ENCODE results near the gene PLA2G2D. TPM values are rescaled to one million over a fixed set of nuclear protein-coding genes. Genes with fewer than 3 reads are reported as not detected.
A peak's percentile ranks its signal among the peaks of the same experiment; 100 is the strongest.

The PLA2G2D gene
- total RNA-seq, 1 donor, result under 0.01 TPM

DNA sequence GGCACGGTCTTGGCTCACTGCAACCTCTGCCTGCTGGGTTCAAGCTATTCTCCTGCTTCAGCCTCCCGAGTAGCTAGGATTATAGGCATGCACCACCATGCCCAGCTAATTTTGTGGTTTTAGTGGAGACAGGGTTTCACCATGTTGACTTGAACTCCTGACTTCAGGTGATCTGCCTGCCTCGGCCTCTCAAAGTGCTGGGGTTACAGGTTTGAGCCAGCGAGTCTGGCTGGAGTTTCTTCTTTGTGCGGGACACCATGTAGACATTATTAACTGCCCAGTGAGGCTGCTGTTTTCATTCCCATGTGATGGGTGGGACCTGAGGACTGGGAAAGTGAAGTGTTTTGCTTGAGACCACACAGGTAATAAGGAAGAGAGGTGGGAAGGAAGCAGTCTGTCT, 26.0 kb downstream of the PLA2G2D start:
- no peak for DNase-seq (ENCODE audit: low read depth in 2 of 3, low spot score in 2 of 3)

GRCh38 chr1:20090641-20091040, 28.7 kb downstream of the PLA2G2D start:
- no peak for DNase-seq (ENCODE audit: low read depth in 2 of 3, low spot score in 2 of 3)

DNA sequence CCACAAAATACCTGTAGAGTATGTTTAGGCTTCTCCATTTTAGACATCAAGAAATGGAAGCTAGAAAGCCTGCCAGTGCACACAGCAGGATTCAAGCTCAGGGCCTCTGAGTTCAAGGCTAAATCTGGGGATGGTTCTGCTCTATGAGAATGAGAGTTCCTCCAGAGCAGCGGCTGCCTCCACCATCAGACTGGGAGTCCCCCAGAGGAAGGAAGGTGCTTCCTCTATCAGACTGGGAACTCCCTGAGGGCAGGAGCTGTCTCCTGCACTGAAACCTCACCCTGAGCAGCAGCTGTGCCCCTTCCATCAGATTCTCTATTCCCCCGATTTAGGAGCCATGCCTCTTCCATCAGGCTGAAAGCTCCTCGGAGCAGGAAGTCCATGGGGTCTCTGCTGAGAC, 29.2 kb downstream of the PLA2G2D start:
- no peak for DNase-seq (ENCODE audit: low read depth in 2 of 3, low spot score in 2 of 3)

GRCh38 chr1:20089328-20090077, 29.8 kb downstream of the PLA2G2D start:
- no peak for DNase-seq (ENCODE audit: low read depth in 2 of 3, low spot score in 2 of 3)

DNA sequence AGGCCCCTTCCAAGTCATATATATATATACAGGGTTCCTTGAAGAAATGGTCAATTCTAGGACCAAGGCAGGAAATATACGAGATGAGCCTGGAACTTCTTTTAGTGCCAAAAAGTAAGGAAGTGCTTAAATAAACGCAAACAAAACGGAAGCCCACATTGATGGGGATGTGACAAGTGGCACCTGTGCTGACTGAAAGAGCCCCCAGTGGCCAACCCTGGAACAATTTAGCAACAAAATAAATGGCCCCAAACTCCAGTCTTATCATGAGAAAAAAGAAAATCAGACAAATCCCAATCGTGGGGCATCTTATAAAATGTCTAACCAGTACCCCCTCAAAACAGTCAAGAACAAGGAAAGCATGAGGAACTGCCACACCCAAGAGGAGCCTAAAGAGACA, 31.7 kb downstream of the PLA2G2D start:
- DNase-seq (ENCODE audit: low read depth in 2 of 3, low spot score in 2 of 3), result no peak

DNA sequence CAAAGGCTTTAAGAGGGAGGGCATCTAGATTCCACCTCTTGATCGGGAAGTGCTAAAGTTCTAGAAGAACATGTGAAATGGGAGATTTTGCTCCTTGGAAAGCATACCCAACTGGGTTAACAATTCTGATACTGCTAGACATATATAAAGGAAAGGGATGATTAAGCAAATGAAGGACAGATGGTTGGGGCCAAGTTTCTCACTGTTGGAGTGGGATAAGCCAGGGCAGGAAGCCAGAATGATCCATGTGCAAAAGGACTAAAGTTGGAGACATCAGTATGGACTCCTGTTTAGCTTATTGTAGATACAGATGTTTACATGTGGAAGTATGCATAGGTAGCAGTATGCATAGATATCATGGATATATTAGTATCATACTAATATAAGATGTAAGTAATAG, 32.5 kb downstream of the PLA2G2D start:
- no peak for DNase-seq (ENCODE audit: low read depth in 2 of 3, low spot score in 2 of 3)

GRCh38 chr1:20083178-20083944, 36.0 kb downstream of the PLA2G2D start:
- no peak for DNase-seq (ENCODE audit: low read depth in 2 of 3, low spot score in 2 of 3)

- DNase-seq (ENCODE audit: low read depth in 2 of 3, low spot score in 2 of 3), result no peak
These were observed 36.6 kb downstream of the PLA2G2D start for GRCh38 chr1:20082772-20083171.

DNA sequence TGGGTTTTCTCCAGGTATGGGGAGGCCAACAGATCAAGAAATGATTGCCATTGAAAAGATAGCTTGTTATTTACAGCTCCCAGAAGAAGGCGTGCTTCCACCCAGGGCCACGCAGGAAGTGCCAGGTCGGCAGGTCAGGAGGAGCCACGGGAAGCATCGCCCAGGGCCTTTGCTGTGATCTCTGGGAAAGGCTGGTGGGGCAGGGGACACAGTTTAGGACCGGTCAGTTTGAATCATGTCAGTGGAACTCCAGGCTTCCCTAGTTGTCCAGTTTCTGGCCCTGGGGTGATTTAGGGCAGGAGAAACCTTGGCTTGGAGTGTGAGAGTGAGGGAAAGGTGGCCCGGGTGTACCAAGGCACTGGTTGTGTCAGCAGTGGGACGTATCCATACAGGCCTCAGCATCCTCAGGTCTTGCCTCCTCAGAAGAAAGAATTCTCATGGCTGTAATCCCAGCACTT, 38.0 kb downstream of the PLA2G2D start:
- no peak for DNase-seq (ENCODE audit: low read depth in 2 of 3, low spot score in 2 of 3)

DNA sequence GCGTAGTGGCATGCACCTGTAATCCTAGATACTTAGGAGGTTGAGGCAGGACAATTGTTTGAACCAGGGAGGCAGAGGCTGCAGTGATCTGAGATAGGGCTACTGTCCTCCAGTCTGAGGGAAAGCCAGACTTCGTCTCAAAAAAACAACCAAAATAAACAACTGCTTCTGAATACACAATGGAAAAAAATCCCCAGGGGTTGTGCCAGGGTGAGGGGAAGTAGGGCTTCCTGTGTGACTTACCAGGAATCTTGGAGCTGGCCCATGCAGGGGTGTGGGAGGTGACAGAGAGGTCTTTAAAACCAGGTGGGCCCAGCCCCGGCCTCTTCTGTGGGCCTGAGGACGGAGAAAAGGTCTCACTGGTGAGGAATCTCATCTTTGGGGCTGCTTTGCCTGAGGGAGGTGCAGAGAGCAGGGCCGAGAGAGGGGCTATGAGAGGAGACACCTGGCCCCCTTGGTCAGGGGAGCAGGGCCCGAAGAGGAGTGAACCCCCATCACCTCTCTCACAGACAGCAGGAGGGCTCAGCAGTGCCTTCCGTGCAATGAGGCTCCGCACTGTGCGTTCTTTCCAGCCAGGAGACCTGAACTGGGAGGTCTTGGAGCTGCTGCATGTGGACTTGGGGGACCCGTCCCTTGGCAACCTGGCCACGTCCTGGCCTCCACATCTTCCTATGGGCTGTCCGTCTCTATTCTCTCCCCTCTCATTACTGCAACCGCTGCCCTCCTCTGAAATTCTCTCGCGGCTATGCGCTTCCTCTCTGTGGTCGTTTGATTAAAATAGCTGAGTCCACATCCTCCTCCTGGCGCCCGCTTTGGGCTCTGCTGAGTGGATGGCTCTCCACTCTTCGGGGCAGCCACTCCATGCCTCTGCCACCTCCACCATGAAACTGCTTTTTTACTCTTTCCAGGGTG, 38.6 kb downstream of the PLA2G2D start:
- DNase-seq (ENCODE audit: low read depth in 2 of 3, low spot score in 2 of 3), result peak in 2 of 3 donors; percentile 27 to 66

DNA sequence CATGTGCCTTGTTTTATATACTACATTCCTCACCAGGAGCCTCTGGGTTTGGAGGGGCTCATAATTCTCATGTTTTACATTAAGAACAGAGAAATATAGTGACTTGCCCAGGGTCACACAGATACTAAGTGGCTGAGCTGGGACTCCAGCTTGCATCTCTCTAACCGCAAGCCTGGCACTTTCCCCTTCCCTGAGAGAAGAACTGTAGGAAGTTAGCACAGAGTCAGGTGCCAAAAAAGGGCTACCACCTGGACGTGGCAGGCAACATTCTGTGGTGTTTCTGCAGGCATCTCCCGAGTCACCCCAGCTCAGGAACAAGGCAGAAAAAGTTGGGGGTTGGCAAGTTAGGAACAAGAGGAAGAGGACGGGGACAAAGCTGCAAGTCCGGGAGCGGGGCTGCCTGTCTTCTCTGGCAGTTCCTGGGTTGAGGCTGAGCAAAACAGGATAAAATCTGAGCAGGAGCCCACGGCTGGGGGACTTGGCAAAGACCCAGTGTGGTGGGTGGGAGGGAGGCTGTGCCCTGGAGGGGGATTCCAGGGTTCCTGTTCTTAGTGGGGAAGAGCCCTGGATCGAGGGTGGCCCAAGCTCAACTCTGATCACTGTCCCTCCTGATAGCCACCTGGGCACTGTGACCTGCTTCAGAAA, 39.6 kb downstream of the PLA2G2D start:
- DNase-seq (ENCODE audit: low read depth in 2 of 3, low spot score in 2 of 3), result no peak

DNA sequence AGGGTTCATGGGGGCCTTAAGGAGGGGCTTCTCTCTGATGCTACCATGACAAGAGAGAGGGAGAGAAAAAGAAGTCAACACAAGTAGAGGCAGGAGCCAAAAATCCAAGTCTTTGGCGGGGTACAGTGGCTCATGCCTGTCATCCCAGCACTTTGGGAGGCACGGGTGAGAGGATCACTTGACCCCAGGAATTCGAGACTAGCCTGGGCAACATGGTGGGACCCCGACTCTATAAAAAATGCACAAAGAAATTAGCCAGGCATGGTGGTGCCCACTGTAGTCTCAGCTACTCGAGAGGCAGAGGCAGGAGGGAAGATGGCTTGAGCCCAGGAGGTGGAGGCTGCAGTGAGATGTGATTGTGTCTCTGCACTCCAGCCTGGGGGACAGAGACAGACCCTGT, 40.6 kb downstream of the PLA2G2D start:
- DNase-seq (ENCODE audit: low read depth in 2 of 3, low spot score in 2 of 3), result no peak

GRCh38 chr1:20078171-20078651, 41.1 kb downstream of the PLA2G2D start:
- DNase-seq (ENCODE audit: low read depth in 2 of 3, low spot score in 2 of 3), result no peak

GRCh38 chr1:20076710-20077461, 42.5 kb downstream of the PLA2G2D start:
- DNase-seq (ENCODE audit: low read depth in 2 of 3, low spot score in 2 of 3), result no peak

- DNase-seq (ENCODE audit: low read depth in 2 of 3, low spot score in 2 of 3), result no peak
These were observed 43.1 kb downstream of the PLA2G2D start for GRCh38 chr1:20076223-20076622.

DNA sequence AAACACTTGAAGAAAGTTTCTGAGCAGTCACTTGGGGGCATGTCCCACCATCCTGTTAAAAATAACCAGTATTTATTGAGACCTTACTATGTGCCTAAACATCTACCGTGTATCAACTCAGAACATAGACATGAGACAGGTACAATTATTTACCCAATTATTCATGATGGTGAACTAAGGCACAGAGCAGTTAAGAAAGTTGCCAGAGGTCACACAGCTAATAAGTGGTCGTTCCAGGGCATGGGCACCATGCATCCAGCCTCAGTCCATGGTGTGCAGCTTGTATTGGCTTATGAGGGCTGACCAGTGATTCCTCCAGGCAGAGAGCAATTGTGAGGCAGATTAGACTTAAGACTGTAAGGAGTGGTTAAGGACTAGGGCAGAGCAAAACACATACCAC, 44.0 kb downstream of the PLA2G2D start:
- no peak for DNase-seq (ENCODE audit: low read depth in 2 of 3, low spot score in 2 of 3)

GRCh38 chr1:20074725-20075171, 44.6 kb downstream of the PLA2G2D start:
- no peak for DNase-seq (ENCODE audit: low read depth in 2 of 3, low spot score in 2 of 3)

GRCh38 chr1:20074055-20074724, 45.1 kb downstream of the PLA2G2D start:
- DNase-seq (ENCODE audit: low read depth in 2 of 3, low spot score in 2 of 3), result no peak

GRCh38 chr1:20073256-20073655, 46.1 kb downstream of the PLA2G2D start:
- no peak for DNase-seq (ENCODE audit: low read depth in 2 of 3, low spot score in 2 of 3)
